Left hindlimb (tissue), 1 donor: ENCODE results near the gene PIEZO1.
"Not testable (repeated sequence)": the region's sequence is repeated elsewhere in the genome, so short reads cannot be mapped to it uniquely, and the experiment has no call there.

Source experiments
- DNase-seq: peaks from one replicate; pipeline ENCODE4 v3.0.0-alpha.2; 2018

The PIEZO1 gene

GRCh38 chr16:88681709-88682451 is 103.1 kb downstream of the PIEZO1 start:
- DNase-seq, result no peak

- no peak for DNase-seq
These were observed 103.8 kb downstream of the PIEZO1 start for GRCh38 chr16:88681084-88681680.

- no peak for DNase-seq
These were observed 104.4 kb downstream of the PIEZO1 start for GRCh38 chr16:88680554-88681083.

- no peak for DNase-seq
These were observed 106.6 kb downstream of the PIEZO1 start for GRCh38 chr16:88678224-88678979.

- DNase-seq, result no peak
These were observed 107.3 kb downstream of the PIEZO1 start for GRCh38 chr16:88677721-88678120.

GRCh38 chr16:88676502-88677242 is 108.3 kb downstream of the PIEZO1 start:
- DNase-seq, result no peak

- no peak for DNase-seq
These were observed 111.2 kb downstream of the PIEZO1 start for GRCh38 chr16:88673716-88674379.

- no peak for DNase-seq
These were observed 112.2 kb downstream of the PIEZO1 start for GRCh38 chr16:88672776-88673175.

GRCh38 chr16:88671806-88672205 is 113.2 kb downstream of the PIEZO1 start:
- DNase-seq, result no peak

- no peak for DNase-seq
These were observed 115.0 kb downstream of the PIEZO1 start for GRCh38 chr16:88669980-88670379.

GRCh38 chr16:88669493-88669892 is 115.5 kb downstream of the PIEZO1 start:
- not testable (repeated sequence) for DNase-seq

GRCh38 chr16:88667461-88667860 is 117.6 kb downstream of the PIEZO1 start:
- DNase-seq, result no peak

- DNase-seq, result no peak
These were observed 119.5 kb downstream of the PIEZO1 start for GRCh38 chr16:88665570-88665969.
